Stomach (tissue), 9 donors: ENCODE data around the gene MZT1. TPM values are rescaled to one million over a fixed set of nuclear protein-coding genes. Genes with fewer than 3 reads are reported as not detected.
"Not testable (repeated sequence)": the region's sequence is repeated elsewhere in the genome, so short reads cannot be mapped to it uniquely, and the experiment has no call there.

Experiments
- DNase-seq, 2 donors: peaks; one replicate each; pipeline versions ENCODE4 v3.0.0 to v3.0.0-alpha.2; 2013 to 2019
- H3K27ac ChIP-seq, 5 donors: fragments of 200-600 bp in 4 of 5; sonication (generic) in 4 of 5; one replicate each; pipeline ENCODE4 v1.5.1; 2013 to 2019; ENCODE audit warnings: mild to moderate bottlenecking in 1 of 5, moderate library complexity in 1 of 5
- H3K27me3 ChIP-seq, 3 donors: fragments of 200-600 bp; sonication (generic); one replicate each; pipeline ENCODE4 v1.5.1; 2017 to 2019; ENCODE audit warnings: mixed run types in 1 of 3
- H3K36me3 ChIP-seq, 4 donors: fragments of 200-600 bp; sonication (generic); 1 replicate in 3 of 4; 2 replicates in 1 of 4; pipeline ENCODE4 v1.5.1; 2016 to 2019
- H3K4me1 ChIP-seq, 4 donors: fragments of 200-600 bp; sonication (generic); one replicate each; pipeline ENCODE4 v1.5.1; 2016 to 2019
- H3K4me3 ChIP-seq, 4 donors: fragments of 200-600 bp; sonication (generic) in 3 of 4; one replicate each; pipeline ENCODE4 v1.5.1; 2016 to 2019; ENCODE audit warnings: mild to moderate bottlenecking in 1 of 4
- H3K9me3 ChIP-seq, 4 donors: fragments of 200-600 bp; sonication (generic); one replicate each; pipeline ENCODE4 v1.5.1; 2016 to 2019
- CTCF ChIP-seq, 7 experiments: fragments of 450-650 bp in 4 of 7; fragments of 200-600 bp in 3 of 7; sonication (generic) in 3 of 7; IDR thresholded peaks; one replicate each; pipeline ENCODE4 v1.5.1; 2016 to 2019; ENCODE audit warnings: antibody characterized with exemption in 7 of 7, control low read depth in 2 of 7, mild to moderate bottlenecking in 1 of 7
- EP300 ChIP-seq: sonication (generic); formaldehyde crosslinking; IDR thresholded peaks from one replicate; pipeline ENCODE4 v1.6.1; 2017; ENCODE audit warnings: antibody characterized with exemption
- POLR2A ChIP-seq, 4 donors: fragments of 450-650 bp; IDR thresholded peaks; one replicate each; pipeline ENCODE4 v1.6.1; 2016; ENCODE audit warnings: antibody characterized with exemption in 4 of 4, control low read depth in 2 of 4, mild to moderate bottlenecking in 1 of 4, moderate library complexity in 1 of 4
- POLR2AphosphoS5 ChIP-seq, 3 donors: sonication (generic); formaldehyde crosslinking; IDR thresholded peaks; one replicate each; pipeline ENCODE4 v1.6.1; 2016; ENCODE audit warnings: antibody characterized with exemption in 3 of 3
- WGBS, 5 donors: extraction: QIAGEN DNeasy Blood & Tissue Kit in 3 of 5; methylation state at CpG; one replicate each; pipeline versions ENCODE4 v1.1.5 to v1.1.7; 2013 to 2018; 5-methylcytosine and 5-hydroxymethylcytosine counted together
- intact Hi-C: fragments of 100-400 bp; cut with DNase I; formaldehyde crosslinking; loops from one replicate; pipeline ENCODE4 v1.15.1; 2023; ENCODE audit warnings: low total_unique reads
- polyA plus RNA-seq, 3 donors: library from polyadenylated mRNA; stranded (reverse); fragments of 200-250 nt; gene quantifications; one replicate each; pipeline ENCODE4 v1.2.3, GENCODE V29; 2013
- total RNA-seq, 5 donors: library from RNA; depleted of rRNA; stranded (reverse); fragments of >200 nt; gene quantifications; one replicate each; pipeline versions ENCODE4 v1.1.0 to v1.2.3, GENCODE V29; 2014 to 2016
- donor health status: healthy with polysubstance abuse.
- donor health status: Bipolar disorder and iron deficiency.
- donor health status: healthy.

The MZT1 gene
- total and polyA plus RNA-seq, 8 donors: 1.2 to 11.7 (median 8.1) TPM; not detected in 1

- no peak overlapping the region for H3K27ac ChIP-seq
- TF ChIP-seq EP300: no peak
- TF ChIP-seq CTCF (IDR thresholded peaks at IDR 0.05): no peak
- no peak for TF ChIP-seq POLR2AphosphoS5 (IDR thresholded peaks at IDR 0.05)
- no peak for TF ChIP-seq POLR2A (IDR thresholded peaks at IDR 0.05)
- 67 to 97% (median 82%) methylated on average over 1 of the region's 1 CpG for WGBS, 5 donors
- DNase-seq: no peak
- no peaks in the 10 kb centered on the region for H3K27me3 ChIP-seq
- H3K36me3 ChIP-seq: peaks cover 13 to 65% (median 50%) of the 10 kb centered on the region in 4 donors
- H3K4me1 ChIP-seq: no peaks in the 10 kb centered on the region
- intact Hi-C loops: no loop called here
- no peaks in the 10 kb centered on the region for H3K9me3 ChIP-seq
- no peak overlapping the region for H3K4me3 ChIP-seq
Measured at GRCh38 chr13:72745260-72745659, 17.8 kb upstream of the MZT1 start.

- Histone ChIP-seq H3K9me3 (no peaks in the 10 kb centered on the region), H3K4me1 (no peaks in the 10 kb centered on the region), H3K36me3 (peaks cover 0 to 46% (median 38%) of the 10 kb centered on the region in 4 donors), H3K4me3 (no peak overlapping the region), H3K27ac (no peak overlapping the region), H3K27me3 (no peaks in the 10 kb centered on the region)
- TF ChIP-seq POLR2AphosphoS5 (IDR thresholded peaks at IDR 0.05) (no peak), EP300 (no peak)
- WGBS, 5 donors: 68 to 92% (median 89%) methylated on average over 1 of the region's 1 CpG
- DNase-seq: peak in 1 of 2 donors; percentile 23
- intact Hi-C loops: no loop called here
Measured at GRCh38 chr13:72740015-72740414, 12.6 kb upstream of the MZT1 start.

- H3K9me3 ChIP-seq: no peaks in the 10 kb centered on the region
- 63 to 85% (median 83%) methylated on average over 3 of the region's 3 CpGs for WGBS, 5 donors
- no peak overlapping the region for H3K27ac ChIP-seq
- no peak overlapping the region for H3K4me3 ChIP-seq
- peaks cover 0 to 39% (median 31%) of the 10 kb centered on the region in 4 donors for H3K36me3 ChIP-seq
- no peaks in the 10 kb centered on the region for H3K27me3 ChIP-seq
- no peak for DNase-seq
- TF ChIP-seq CTCF (IDR thresholded peaks at IDR 0.05): no peak
- no peak for TF ChIP-seq POLR2AphosphoS5 (IDR thresholded peaks at IDR 0.05)
- TF ChIP-seq EP300: no peak
- TF ChIP-seq POLR2A (IDR thresholded peaks at IDR 0.05): no peak
- intact Hi-C loops: no loop called here
- no peaks in the 10 kb centered on the region for H3K4me1 ChIP-seq
Measured at GRCh38 chr13:72737033-72737432, 9.6 kb upstream of the MZT1 start.

GRCh38 chr13:72728290-72728605, 819 bp upstream of the MZT1 start:
- intact Hi-C loops: no loop called here
- Histone ChIP-seq H3K4me3 (peak overlapping the region; percentile 60 to 99 (median 92)), H3K27me3 (no peaks in the 10 kb centered on the region), H3K4me1 (peaks cover 0 to 33% (median 32%) of the 10 kb centered on the region in 4 donors), H3K9me3 (no peaks in the 10 kb centered on the region), H3K36me3 (peaks cover 0 to 12% (median 4%) of the 10 kb centered on the region in 4 donors), H3K27ac (peak overlapping the region in 4 of 5 donors; percentile 69 to 83 (median 78))
- DNase-seq: no peak
- WGBS, 5 donors: 1 to 5% (median 4%) methylated on average over 3 of the region's 3 CpGs
- no peak for TF ChIP-seq CTCF (IDR thresholded peaks at IDR 0.05)
- TF ChIP-seq EP300: no peak
- TF ChIP-seq POLR2A (IDR thresholded peaks at IDR 0.05): no peak
- no peak for TF ChIP-seq POLR2AphosphoS5 (IDR thresholded peaks at IDR 0.05)

- Histone ChIP-seq H3K27ac (peak overlapping the region; percentile 67 to 83 (median 80)), H3K4me3 (peak overlapping the region; percentile 60 to 99 (median 92)), H3K36me3 (peaks cover 0 to 5% (median 0%) of the 10 kb centered on the region in 4 donors), H3K4me1 (peaks cover 0 to 33% (median 32%) of the 10 kb centered on the region in 4 donors), H3K9me3 (no peaks in the 10 kb centered on the region), H3K27me3 (no peaks in the 10 kb centered on the region)
- 1 to 6% (median 2%) methylated on average over 15 to 49 of the region's 49 CpGs for whole genome bisulfite sequencing, 5 donors
- intact Hi-C loops: no loop called here
- no peak for TF ChIP-seq EP300
- no peak for TF ChIP-seq CTCF (IDR thresholded peaks at IDR 0.05)
- no peak for TF ChIP-seq POLR2A (IDR thresholded peaks at IDR 0.05)
- TF ChIP-seq POLR2AphosphoS5 (IDR thresholded peaks at IDR 0.05): no peak
- peak; percentile 29 to 75 for DNase-seq
Measured at GRCh38 chr13:72726726-72727416, 558 bp downstream of the MZT1 start.

DNA sequence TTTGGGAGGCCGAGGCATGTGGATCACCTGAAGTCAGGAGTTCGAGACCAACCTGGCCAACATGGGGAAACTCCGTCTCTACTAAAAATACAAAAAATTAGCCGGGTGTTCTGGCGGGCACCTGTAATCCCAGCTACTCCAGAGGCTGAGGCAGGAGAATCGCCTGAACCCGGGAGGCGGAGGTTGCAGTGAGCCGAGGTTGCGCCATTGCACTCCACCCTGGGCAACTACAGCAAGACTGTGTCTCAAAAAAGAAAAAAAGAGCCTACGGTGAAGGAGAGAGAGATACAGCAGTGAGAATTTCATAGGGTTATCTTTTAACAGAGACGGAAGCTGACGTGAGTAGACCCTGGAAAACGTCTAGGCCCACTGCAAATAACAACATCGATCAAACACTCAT, 1.2 kb downstream of the MZT1 start:
- intact Hi-C loops, H3K36me3 ChIP-seq, H3K27me3 ChIP-seq, DNase-seq, H3K27ac ChIP-seq, H3K9me3 ChIP-seq: not testable (repeated sequence)
- 83 to 91% (median 88%) methylated on average over 15 of the region's 15 CpGs for WGBS, 5 donors
- peak overlapping the region in 2 of 4 donors; percentile 94 to 99 for H3K4me3 ChIP-seq
- H3K4me1 ChIP-seq: peaks cover 0 to 33% (median 32%) of the 10 kb centered on the region in 4 donors
